CMK (cell line): ENCODE results near the gene PHACTR1.
"Not testable (repeated sequence)": the region's sequence is repeated elsewhere in the genome, so short reads cannot be mapped to it uniquely, and the experiment has no call there.

Experiments used
- DNase-seq: peaks from one replicate; pipeline ENCODE4 v3.0.0-alpha.2; 2010; ENCODE audit warnings: low read depth

Gene PHACTR1

GRCh38 chr6:12749531-12750379, 33.2 kb downstream of the PHACTR1 start:
- DNase-seq, result no peak

DNA sequence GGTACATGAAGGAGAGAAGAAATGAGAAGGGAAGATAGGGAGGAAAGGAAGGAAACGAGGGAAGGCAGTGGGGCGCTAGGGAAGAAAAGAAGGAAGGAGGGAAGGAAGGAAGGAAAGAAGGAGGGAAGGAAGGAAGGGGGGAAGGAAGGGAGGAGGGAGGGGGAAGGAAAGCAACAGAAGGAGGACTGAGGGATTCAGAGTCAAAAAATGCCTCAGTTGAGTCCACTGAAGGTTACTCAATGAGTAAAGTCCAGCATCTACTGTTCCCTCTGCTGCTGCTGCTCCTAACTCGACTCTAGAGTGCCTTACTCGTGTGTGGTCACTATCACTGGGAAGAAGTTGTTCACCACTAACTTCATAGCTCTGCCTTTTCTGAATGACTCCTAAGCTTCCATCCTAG, 33.8 kb downstream of the PHACTR1 start:
- no peak for DNase-seq

DNA sequence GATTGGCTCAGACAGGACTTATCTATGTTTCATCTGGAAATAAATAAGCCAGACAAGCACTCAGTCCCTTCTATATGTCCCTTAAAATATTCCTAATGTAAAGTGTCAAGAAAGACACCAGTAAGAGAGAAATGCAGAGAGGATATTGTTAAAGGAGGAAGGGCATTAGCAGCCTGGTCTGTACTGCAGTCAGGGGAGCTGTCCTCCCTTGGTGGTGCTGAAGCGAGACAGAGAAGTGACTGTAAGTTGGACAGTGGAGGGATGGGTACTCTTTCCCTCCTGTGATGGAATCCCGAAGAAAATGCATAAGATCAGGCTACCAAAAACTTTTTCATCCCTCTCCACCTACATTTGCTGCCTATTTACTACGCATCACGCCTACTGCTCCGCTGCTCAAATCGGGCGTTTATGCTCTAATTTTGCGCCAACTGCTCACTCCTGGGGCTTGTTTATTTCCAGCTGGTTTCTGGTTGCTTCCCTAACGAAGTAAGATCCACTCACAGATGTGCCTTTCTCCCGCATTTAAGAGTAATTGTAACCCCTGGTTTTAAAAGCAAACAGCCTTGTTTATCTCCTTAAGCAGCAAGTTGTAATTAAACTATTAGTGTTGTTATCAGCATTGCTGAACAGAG, 35.2 kb downstream of the PHACTR1 start:
- peak; percentile 30 for DNase-seq

- DNase-seq, result no peak
Measured at GRCh38 chr6:12753036-12753435, 36.5 kb downstream of the PHACTR1 start.

GRCh38 chr6:12760226-12760625, 43.7 kb downstream of the PHACTR1 start:
- no peak for DNase-seq

DNA sequence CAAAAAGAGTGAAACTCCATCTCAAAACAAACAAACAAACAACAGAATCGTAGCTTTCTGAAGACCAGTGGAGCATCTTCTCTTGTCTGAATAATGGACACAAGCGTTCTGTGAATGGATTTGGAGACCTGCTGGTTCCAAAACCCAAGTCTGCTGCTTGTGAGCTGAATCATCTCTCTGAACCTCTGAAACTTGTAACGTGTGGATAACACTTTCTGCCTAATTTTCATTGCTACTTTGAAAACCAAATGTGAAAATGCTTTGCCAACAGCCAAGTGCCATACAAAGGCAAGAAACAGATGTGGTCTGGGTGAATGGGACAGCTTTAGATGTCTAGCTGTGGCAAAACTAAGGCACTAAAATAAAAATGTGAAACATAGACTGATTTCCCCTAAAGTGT, 44.3 kb downstream of the PHACTR1 start:
- no peak for DNase-seq

DNA sequence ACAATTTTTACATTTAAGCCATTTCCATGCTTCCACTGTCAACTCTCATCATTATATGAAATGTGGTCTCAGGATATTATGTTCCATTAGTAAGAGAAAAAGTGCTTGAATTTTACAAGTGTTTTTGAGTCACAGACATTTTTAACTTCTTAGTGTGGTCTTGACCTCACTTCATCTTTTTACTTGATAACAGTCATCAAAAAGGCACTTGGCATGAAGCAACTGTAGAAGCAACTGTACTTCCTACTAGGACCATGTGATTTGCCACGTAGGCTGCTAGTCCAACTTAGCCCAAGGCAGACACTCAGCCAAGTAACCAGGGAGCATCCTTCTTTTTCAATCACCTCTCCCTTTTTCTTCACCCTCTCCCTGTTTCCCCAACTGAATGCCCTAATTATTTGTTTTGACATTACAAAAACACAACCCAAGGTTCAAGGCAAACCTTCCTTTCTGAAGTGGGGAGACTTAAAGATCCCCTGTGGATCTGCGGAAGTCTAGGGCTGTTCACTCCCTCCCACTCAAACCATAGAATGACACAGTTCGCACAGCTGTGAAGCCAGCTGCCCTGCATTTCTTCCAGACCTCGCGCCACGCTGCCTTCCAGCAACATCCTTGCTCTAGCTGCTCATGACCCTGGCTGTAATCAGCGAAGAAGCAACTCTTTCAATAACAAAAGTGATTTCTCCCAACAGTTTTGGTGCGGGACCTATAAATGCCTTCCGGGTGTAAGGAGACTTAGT, 45.0 kb downstream of the PHACTR1 start:
- no peak for DNase-seq

- DNase-seq, result not testable (repeated sequence)
Measured at GRCh38 chr6:12762731-12763434, 46.3 kb downstream of the PHACTR1 start.

DNA sequence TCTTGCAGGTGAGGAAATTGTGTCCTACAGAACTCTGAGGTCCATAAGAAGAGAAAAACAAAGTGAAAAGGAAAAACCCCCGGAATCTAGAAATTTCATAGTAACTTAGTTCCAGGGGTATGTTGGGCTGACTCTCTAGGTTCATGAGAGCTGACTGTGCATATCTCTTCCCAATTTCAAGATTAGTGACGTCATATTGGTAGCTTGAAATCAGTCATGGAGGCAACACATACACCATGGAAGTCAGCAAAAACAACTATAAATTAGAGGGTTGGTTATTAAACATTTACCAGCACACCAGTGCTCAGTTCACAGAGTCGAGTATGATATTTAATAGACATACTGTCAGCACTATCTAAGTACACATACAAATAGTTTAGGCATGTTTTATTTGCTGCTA, 49.8 kb downstream of the PHACTR1 start:
- no peak for DNase-seq

DNA sequence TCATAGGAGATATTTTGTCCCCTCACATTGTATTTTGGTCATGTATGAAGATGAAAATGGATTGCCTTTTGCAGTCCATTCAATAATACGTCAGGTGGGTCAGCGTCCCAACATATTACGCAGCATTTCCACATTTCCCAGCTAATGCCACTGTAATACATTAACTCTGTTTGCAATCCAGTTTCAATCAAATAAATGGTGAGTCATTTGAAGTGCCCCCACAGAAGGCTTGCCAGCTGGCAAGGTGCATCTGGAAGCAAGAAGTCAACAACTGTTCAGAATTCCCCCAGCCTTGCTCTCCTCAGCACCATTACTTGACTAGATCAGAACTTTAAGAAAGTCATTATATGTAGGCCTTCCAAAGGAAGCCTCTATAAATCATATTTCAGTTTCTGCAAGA, 50.4 kb downstream of the PHACTR1 start:
- DNase-seq, result no peak

DNA sequence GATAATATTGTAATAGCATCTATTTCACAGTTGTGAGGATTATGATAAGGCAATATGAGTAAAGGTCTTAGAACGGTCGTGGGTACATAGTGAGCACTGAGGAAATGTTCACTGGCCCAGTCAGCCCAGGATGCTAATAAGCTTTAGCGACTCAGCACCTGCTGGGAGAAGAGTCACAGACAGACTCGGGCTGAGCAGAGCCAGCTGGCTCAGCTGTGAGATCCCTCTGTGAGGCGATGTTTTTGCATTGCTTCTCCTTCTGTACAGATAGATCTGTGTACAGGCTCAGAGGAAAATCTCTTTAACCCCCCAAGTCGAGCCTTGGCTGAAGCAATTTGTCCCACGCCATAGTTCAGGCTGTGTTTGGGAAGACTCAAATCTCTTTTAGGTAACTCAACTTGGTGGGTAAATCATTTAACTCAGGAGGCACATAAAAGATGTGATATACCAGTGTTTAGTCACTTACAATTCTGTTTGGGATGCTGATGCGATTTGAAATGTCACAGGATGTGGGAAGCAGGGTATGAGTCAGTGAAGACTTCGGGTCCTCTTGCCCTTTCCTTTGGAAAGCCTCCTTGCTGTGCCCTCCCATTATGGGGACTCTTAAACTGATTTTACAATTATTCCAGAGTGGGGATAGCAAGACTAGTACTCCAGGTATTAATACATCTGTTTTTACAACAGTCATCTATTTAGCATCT, 53.1 kb downstream of the PHACTR1 start:
- DNase-seq, result no peak

- no peak for DNase-seq
Measured at GRCh38 chr6:12772416-12772815, 55.8 kb downstream of the PHACTR1 start.

- no peak for DNase-seq
Measured at GRCh38 chr6:12776291-12776690, 59.7 kb downstream of the PHACTR1 start.

GRCh38 chr6:12779772-12780171, 63.2 kb downstream of the PHACTR1 start:
- DNase-seq, result no peak

- DNase-seq, result no peak
Measured at GRCh38 chr6:12782136-12782535, 65.6 kb downstream of the PHACTR1 start.

- no peak for DNase-seq
Measured at GRCh38 chr6:12785301-12785700, 68.7 kb downstream of the PHACTR1 start.

DNA sequence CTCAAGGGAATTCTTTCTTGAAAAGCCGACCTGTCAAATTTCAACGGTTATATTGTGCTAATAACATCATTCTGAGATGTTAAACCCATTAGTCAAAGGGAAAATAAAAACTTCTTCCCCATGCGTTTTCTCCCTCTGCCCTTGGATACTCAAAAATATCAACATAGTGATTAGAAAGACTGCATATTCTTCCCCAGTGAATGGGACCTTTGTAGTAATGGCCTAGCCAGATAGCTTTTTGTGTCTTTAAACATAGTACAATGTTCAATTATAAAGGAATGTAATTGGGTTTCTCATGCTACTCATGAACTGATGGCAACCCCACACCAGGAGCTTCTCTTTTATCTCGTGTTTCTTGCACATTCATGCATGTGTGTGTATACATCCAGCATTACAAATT, 69.4 kb downstream of the PHACTR1 start:
- no peak for DNase-seq

- no peak for DNase-seq
Measured at GRCh38 chr6:12791371-12791770, 74.8 kb downstream of the PHACTR1 start.

DNA sequence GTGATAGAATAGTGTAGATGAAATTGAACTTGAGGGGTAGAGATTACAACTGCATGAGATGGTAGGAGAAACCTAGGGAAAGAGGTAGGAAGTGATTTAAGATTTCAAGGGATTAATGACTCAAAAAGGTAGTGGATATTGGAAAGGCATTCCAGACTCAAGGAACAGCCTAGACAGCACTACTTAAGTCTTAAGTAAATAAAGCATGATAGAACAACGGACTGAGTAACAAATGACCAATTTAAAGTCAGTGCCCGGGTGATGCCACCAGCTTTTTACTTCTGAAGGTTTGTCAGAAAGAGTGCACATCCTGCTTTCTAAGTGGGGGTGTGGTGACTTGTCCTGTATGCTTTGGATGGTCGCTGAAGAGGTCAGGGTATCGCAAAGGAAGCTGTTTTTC, 81.8 kb downstream of the PHACTR1 start:
- no peak for DNase-seq

- DNase-seq, result no peak
Measured at GRCh38 chr6:12800120-12800519, 83.6 kb downstream of the PHACTR1 start.

GRCh38 chr6:12801141-12801540, 84.6 kb downstream of the PHACTR1 start:
- DNase-seq, result no peak

DNA sequence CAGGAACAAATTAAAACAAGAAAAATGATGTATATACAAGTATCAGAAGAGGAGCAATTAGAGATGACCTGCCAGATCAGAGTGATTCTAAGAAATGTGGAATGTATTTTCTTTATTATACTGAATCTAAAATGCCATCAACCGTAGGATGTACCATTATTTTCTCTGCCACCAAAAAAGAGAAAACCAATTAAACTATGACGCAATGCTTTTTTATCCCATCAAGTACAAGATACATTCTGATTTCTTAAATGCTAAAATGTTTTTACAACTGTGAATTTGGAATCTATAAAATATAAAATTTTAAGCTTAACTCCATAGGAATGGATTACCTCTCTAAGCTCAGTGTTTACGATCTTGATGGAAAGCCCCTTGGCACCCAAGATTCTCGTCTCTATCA, 85.9 kb downstream of the PHACTR1 start:
- DNase-seq, result no peak
